Activated T-helper 17 cell treated with anti-CD3 and anti-CD28 coated beads, Interleukin-2, amount 50 U/mL, for 72 hours (primary cell): ENCODE results near the gene GPC1. TPM values are rescaled to one million over a fixed set of nuclear protein-coding genes. Genes with fewer than 3 reads are reported as not detected.
A peak's percentile ranks its signal among the peaks of the same experiment; 100 is the strongest.

Source experiments
- ATAC-seq: fragments of 150-1000 bp; cut with Tn5 transposase; replicated peaks from 2 replicates; pipeline ENCODE4 v1.10.0; 2021; ENCODE audit warnings: mild to moderate bottlenecking, moderate library complexity
- H3K27ac Mint-ChIP-seq: one replicate; pipeline ENCODE4 v1.8.0; 2022; ENCODE audit warnings: mixed read lengths
- H3K27me3 Mint-ChIP-seq: one replicate; pipeline ENCODE4 v1.8.0; 2022; ENCODE audit warnings: mixed read lengths
- H3K36me3 Mint-ChIP-seq: one replicate; pipeline ENCODE4 v1.8.0; 2022; ENCODE audit warnings: low read depth, mild to moderate bottlenecking, mixed read lengths
- H3K4me1 Mint-ChIP-seq: one replicate; pipeline ENCODE4 v1.8.0; 2022; ENCODE audit warnings: mixed read lengths
- H3K4me3 Mint-ChIP-seq: one replicate; pipeline ENCODE4 v1.8.0; 2022; ENCODE audit warnings: mild to moderate bottlenecking, mixed read lengths
- H3K9me3 Mint-ChIP-seq: one replicate; pipeline ENCODE4 v1.8.0; 2022; ENCODE audit warnings: mixed read lengths
- total RNA-seq, 2 donors: library from RNA; stranded (reverse); gene quantifications; one replicate each; pipeline ENCODE4 v1.2.3, GENCODE V29; 2022

Gene GPC1
- total RNA-seq, 2 donors from 2014 or later: 4.0 to 4.6 TPM

DNA sequence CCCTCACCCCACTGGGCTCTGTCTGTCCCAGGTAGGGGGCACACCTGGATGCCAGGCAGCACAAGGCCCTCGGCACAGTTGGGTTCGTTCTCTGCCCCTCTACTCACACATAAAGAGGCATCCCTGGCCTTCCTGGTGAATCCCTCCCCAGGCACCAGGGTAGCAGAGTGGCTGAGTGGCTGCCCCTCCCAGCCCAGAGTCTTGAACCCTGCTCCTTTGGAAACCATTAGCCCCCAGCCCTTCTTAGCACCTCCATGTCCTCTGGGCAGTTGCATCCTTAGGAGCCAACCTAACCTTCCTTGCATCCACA, 2.0 kb downstream of the GPC1 start:
- H3K27me3 Mint-ChIP-seq: peaks cover 4% of the 10 kb centered on the region
- H3K9me3 Mint-ChIP-seq: no peaks in the 10 kb centered on the region
- no peaks in the 10 kb centered on the region for H3K4me1 Mint-ChIP-seq
- H3K27ac Mint-ChIP-seq: no peak overlapping the region
- H3K4me3 Mint-ChIP-seq: peak overlapping the region; percentile 44
- no peaks in the 10 kb centered on the region for H3K36me3 Mint-ChIP-seq
- ATAC-seq: no peak

GRCh38 chr2:240437861-240438809, 2.7 kb downstream of the GPC1 start:
- Mint-ChIP-seq H3K4me1 (no peaks in the 10 kb centered on the region), H3K36me3 (no peaks in the 10 kb centered on the region), H3K9me3 (no peaks in the 10 kb centered on the region), H3K27me3 (peaks cover 3% of the 10 kb centered on the region), H3K27ac (no peak overlapping the region), H3K4me3 (peak overlapping the region; percentile 44)
- peak; percentile 42 for ATAC-seq

DNA sequence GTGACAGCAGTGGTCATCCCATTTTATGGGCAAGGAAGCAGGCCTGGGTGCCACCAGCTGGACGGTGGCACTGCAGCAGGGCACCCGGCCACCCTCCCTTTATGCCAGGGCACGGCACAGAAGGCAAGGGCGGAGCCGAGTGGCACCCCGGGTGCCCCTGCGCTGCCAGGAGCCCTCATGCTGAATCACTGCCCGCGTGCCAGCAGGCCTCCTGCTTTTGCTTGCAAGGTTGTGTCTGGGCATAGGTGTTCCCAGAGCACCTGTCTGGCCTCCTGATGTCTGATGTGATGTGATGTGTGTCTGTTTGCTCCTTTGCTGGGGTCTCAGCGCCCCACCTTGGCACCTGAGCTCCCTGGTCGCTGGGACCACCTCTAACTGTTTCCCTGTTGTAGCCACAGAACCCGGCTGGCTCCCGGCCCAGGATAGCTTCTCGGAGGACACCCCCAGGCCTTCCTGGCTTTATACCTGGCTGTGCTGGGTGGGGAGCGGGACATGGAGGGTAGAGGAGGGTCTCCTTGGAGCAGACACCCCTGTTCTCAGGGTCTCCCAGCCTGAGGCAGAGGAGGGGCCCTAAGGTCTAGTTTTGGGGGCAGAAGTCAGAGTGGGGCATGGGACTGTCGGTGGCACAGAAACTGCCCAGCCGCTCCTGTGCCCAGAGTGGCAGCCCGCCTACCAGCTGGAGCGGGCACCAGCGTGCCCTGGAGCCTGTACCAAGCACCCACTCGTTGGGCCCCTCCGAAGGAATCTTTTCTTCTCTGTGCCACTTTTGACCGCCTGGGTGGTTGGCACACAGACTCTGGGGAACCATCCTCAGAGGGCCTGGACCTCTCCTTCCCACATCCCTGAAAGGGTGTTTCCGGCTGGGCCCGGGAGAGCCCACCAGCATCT, 3.6 kb downstream of the GPC1 start:
- no peaks in the 10 kb centered on the region for H3K4me1 Mint-ChIP-seq
- H3K27ac Mint-ChIP-seq: no peak overlapping the region
- H3K4me3 Mint-ChIP-seq: no peak overlapping the region
- peaks cover 3% of the 10 kb centered on the region for H3K27me3 Mint-ChIP-seq
- H3K9me3 Mint-ChIP-seq: no peaks in the 10 kb centered on the region
- ATAC-seq: no peak
- no peaks in the 10 kb centered on the region for H3K36me3 Mint-ChIP-seq

GRCh38 chr2:240439698-240440151, 4.3 kb downstream of the GPC1 start:
- ATAC-seq: no peak
- no peak overlapping the region for H3K27ac Mint-ChIP-seq
- H3K4me3 Mint-ChIP-seq: no peak overlapping the region
- H3K36me3 Mint-ChIP-seq: no peaks in the 10 kb centered on the region
- peaks cover 3% of the 10 kb centered on the region for H3K27me3 Mint-ChIP-seq
- no peaks in the 10 kb centered on the region for H3K4me1 Mint-ChIP-seq
- no peaks in the 10 kb centered on the region for H3K9me3 Mint-ChIP-seq

DNA sequence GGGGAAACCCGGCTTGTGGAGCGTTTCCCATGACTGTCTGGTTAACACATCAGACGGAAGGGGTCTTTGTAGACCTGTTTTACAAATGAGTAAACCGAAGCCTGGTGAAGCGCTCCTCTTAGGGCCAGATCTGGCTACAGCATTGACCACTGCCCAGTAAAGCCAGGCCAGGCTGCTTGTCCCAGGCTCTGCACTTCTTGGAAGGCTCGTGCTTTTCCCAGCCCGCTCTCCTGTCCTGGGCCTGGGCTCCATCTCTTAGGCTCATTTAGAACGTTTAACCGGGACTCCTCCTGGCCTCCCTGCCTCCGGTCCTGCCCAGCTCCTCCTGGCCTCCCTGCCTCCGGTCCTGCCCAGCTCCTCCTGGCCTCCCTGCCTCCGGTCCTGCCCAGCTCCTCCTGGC, 4.8 kb downstream of the GPC1 start:
- Mint-ChIP-seq H3K27ac (no peak overlapping the region), H3K27me3 (peaks cover 3% of the 10 kb centered on the region), H3K4me1 (no peaks in the 10 kb centered on the region), H3K9me3 (no peaks in the 10 kb centered on the region), H3K36me3 (no peaks in the 10 kb centered on the region), H3K4me3 (no peak overlapping the region)
- no peak for ATAC-seq

- no peak for ATAC-seq
- Mint-ChIP-seq H3K4me3 (no peak overlapping the region), H3K27me3 (peaks cover 3% of the 10 kb centered on the region), H3K9me3 (no peaks in the 10 kb centered on the region), H3K27ac (no peak overlapping the region), H3K36me3 (no peaks in the 10 kb centered on the region), H3K4me1 (no peaks in the 10 kb centered on the region)
These were observed 5.3 kb downstream of the GPC1 start for GRCh38 chr2:240440704-240441320.

GRCh38 chr2:240441326-240441992, 6.0 kb downstream of the GPC1 start:
- Mint-ChIP-seq H3K36me3 (no peaks in the 10 kb centered on the region), H3K27me3 (peaks cover 3% of the 10 kb centered on the region), H3K4me3 (no peak overlapping the region), H3K9me3 (no peaks in the 10 kb centered on the region), H3K4me1 (no peaks in the 10 kb centered on the region), H3K27ac (no peak overlapping the region)
- no peak for ATAC-seq

- Mint-ChIP-seq H3K27ac (no peak overlapping the region), H3K4me3 (no peak overlapping the region), H3K36me3 (no peaks in the 10 kb centered on the region), H3K4me1 (no peaks in the 10 kb centered on the region), H3K9me3 (no peaks in the 10 kb centered on the region), H3K27me3 (peaks cover 3% of the 10 kb centered on the region)
- no peak for ATAC-seq
These were observed 6.5 kb downstream of the GPC1 start for GRCh38 chr2:240441993-240442411.

DNA sequence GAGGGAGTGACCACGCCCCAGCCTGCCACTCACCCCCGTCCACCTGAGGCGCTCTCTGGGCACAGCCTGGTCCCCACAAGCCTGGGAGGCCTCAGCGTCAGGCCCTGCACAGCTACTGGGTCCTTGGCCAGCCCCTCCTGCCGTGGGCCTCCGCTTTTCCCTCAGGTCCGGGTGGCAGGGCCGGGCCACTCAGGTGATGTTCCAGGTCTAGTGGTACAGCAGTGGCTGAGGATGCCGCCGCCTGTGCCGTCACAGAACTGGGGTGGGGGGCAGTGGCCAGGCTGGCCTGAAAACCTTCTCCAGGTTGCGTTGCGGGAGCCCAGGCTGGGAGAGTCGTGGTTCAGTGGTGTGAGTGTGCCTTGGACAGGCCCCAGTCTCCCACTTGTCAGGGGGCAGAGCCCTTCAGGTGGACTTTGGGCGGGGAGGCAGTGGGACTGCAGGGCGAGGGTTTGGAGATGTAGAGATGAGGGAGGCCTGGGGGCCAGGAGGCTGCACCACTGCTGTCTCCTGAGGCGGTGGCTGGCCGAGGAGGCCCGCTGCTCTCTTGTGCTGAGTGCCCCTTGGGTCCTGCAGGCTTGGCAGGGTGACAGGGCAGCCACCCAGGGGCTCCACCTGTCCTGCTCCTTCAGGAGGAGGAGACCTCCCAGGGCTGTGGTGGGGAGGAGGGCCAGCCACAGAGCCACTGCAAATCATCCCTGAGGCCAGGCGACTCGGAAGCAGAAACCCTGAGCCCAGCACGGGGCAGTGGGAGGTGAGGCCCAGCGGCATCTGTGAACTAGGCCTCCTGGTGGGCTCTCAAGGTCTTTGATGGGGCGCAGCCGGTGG, 7.6 kb downstream of the GPC1 start:
- Mint-ChIP-seq H3K4me3 (no peak overlapping the region), H3K27ac (no peak overlapping the region), H3K4me1 (no peaks in the 10 kb centered on the region), H3K27me3 (no peaks in the 10 kb centered on the region), H3K36me3 (no peaks in the 10 kb centered on the region), H3K9me3 (no peaks in the 10 kb centered on the region)
- ATAC-seq: no peak

- Mint-ChIP-seq H3K36me3 (no peaks in the 10 kb centered on the region), H3K4me3 (no peak overlapping the region), H3K9me3 (no peaks in the 10 kb centered on the region), H3K27me3 (no peaks in the 10 kb centered on the region), H3K4me1 (no peaks in the 10 kb centered on the region), H3K27ac (no peak overlapping the region)
- ATAC-seq: no peak
These were observed 8.4 kb downstream of the GPC1 start for GRCh38 chr2:240443891-240444301.

DNA sequence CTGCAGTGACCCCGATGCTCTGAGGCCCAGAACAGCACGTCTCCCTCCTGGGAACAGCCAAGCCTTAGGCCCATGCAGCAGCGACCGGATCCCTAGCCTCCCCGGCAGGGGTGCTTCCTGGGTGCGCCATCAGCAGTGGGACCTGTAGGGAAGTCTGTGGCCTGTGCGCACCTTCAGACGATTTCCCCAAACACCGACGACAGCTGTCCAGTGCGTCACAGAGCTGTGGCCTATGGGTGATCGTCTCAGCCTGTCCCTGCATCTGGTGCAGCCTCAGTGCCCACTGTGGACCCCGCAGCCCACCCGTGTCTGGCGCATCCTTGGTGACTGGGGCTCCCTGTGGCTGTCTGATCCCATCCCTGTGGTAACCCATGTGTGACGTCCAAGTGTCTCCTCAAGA, 9.0 kb downstream of the GPC1 start:
- H3K9me3 Mint-ChIP-seq: no peaks in the 10 kb centered on the region
- no peak for ATAC-seq
- H3K27me3 Mint-ChIP-seq: peaks cover under 1% of the 10 kb centered on the region
- no peaks in the 10 kb centered on the region for H3K36me3 Mint-ChIP-seq
- H3K4me3 Mint-ChIP-seq: no peak overlapping the region
- H3K4me1 Mint-ChIP-seq: no peaks in the 10 kb centered on the region
- H3K27ac Mint-ChIP-seq: no peak overlapping the region

- Mint-ChIP-seq H3K4me1 (no peaks in the 10 kb centered on the region), H3K27me3 (peaks cover 10% of the 10 kb centered on the region), H3K36me3 (no peaks in the 10 kb centered on the region), H3K4me3 (no peak overlapping the region), H3K27ac (no peak overlapping the region), H3K9me3 (no peaks in the 10 kb centered on the region)
- no peak for ATAC-seq
These were observed 10.6 kb downstream of the GPC1 start for GRCh38 chr2:240445961-240446663.

GRCh38 chr2:240446664-240447175, 11.3 kb downstream of the GPC1 start:
- peaks cover 10% of the 10 kb centered on the region for H3K27me3 Mint-ChIP-seq
- ATAC-seq: no peak
- H3K4me3 Mint-ChIP-seq: no peak overlapping the region
- no peak overlapping the region for H3K27ac Mint-ChIP-seq
- no peaks in the 10 kb centered on the region for H3K4me1 Mint-ChIP-seq
- no peaks in the 10 kb centered on the region for H3K9me3 Mint-ChIP-seq
- no peaks in the 10 kb centered on the region for H3K36me3 Mint-ChIP-seq
